WTC11 (cell line): ENCODE results near the gene SYT8. TPM values are rescaled to one million over a fixed set of nuclear protein-coding genes. Genes with fewer than 3 reads are reported as not detected.
A peak's percentile ranks its signal among the peaks of the same experiment; 100 is the strongest.

Experiments used
- EMX1 ChIP-seq: fragments of 250-450 bp; sonication (Bioruptor Pico); IDR thresholded peaks from 2 replicates; pipeline ENCODE4 v1.8.0; 2021; ENCODE audit warnings: mild to moderate bottlenecking
- ETV6 ChIP-seq: sonication (generic); formaldehyde crosslinking; IDR thresholded peaks from 2 replicates; pipeline ENCODE4 v1.8.1; 2022; ENCODE audit warnings: mild to moderate bottlenecking, missing genetic modification reagents
- FOXP4 ChIP-seq: sonication (generic); formaldehyde crosslinking; IDR thresholded peaks from 2 replicates; pipeline ENCODE4 v1.8.0; 2022; ENCODE audit warnings: mild to moderate bottlenecking, missing genetic modification reagents
- GTF2I ChIP-seq: fragments of 250-450 bp; sonication (Bioruptor Pico); conservative IDR thresholded peaks from 2 replicates; pipeline ENCODE4 v1.4.0; 2021; ENCODE audit warnings: mild to moderate bottlenecking
- HMGA2 ChIP-seq: fragments of 250-450 bp; sonication (Bioruptor Pico); IDR thresholded peaks from 2 replicates; pipeline ENCODE4 v1.4.0; 2021; ENCODE audit warnings: mild to moderate bottlenecking, moderate library complexity
- IRF2 ChIP-seq: sonication (generic); formaldehyde crosslinking; IDR thresholded peaks from 2 replicates; pipeline ENCODE4 v1.8.0; 2022; ENCODE audit warnings: low read depth, missing genetic modification reagents, borderline replicate concordance
- MLX ChIP-seq: sonication (generic); formaldehyde crosslinking; IDR thresholded peaks from 2 replicates; pipeline ENCODE4 v1.8.1; 2023; ENCODE audit warnings: mild to moderate bottlenecking, missing genetic modification reagents, moderate library complexity
- MXD4 ChIP-seq: fragments of 250-450 bp; sonication (Bioruptor Pico); IDR thresholded peaks from 2 replicates; pipeline ENCODE4 v1.8.0; 2021; ENCODE audit warnings: mild to moderate bottlenecking, moderate library complexity, borderline replicate concordance
- NR1H2 ChIP-seq: sonication (generic); formaldehyde crosslinking; IDR thresholded peaks from 2 replicates; pipeline ENCODE4 v1.9.0; 2021; ENCODE audit warnings: mild to moderate bottlenecking, moderate library complexity, missing genetic modification reagents
- TEAD1 ChIP-seq: sonication (generic); formaldehyde crosslinking; IDR thresholded peaks from 2 replicates; pipeline ENCODE4 v1.8.0; 2022; ENCODE audit warnings: mild to moderate bottlenecking, missing genetic modification reagents
- TP53 ChIP-seq: sonication (generic); formaldehyde crosslinking; IDR thresholded peaks from 2 replicates; pipeline ENCODE4 v1.8.1; 2023; ENCODE audit warnings: mild to moderate bottlenecking, missing genetic modification reagents
- ZBTB21 ChIP-seq: sonication (generic); formaldehyde crosslinking; IDR thresholded peaks from 2 replicates; pipeline ENCODE4 v1.8.1; 2023; ENCODE audit warnings: mild to moderate bottlenecking, missing genetic modification reagents, borderline replicate concordance
- ZNF121 ChIP-seq: sonication (generic); formaldehyde crosslinking; IDR thresholded peaks from 2 replicates; pipeline ENCODE4 v1.8.0; 2023; ENCODE audit warnings: missing genetic modification reagents
- ZNF317 ChIP-seq: sonication (generic); formaldehyde crosslinking; IDR thresholded peaks from 2 replicates; pipeline ENCODE4 v1.8.1; 2023; ENCODE audit warnings: low read depth, mild to moderate bottlenecking, moderate library complexity, missing genetic modification reagents, borderline replicate concordance
- ZSCAN18 ChIP-seq: fragments of 250-450 bp; sonication (Bioruptor Pico); IDR thresholded peaks from 2 replicates; pipeline ENCODE4 v2.1.2; 2022; ENCODE audit warnings: mild to moderate bottlenecking, moderate library complexity
- total RNA-seq: library from RNA; stranded (reverse); gene quantifications from 3 replicates; pipeline ENCODE4 v1.2.3, GENCODE V29; 2021
- TF ChIP-seq, protein P1 (sequence below): sonication (generic); formaldehyde crosslinking; IDR thresholded peaks from 2 replicates; pipeline ENCODE4 v1.8.0; 2023; ENCODE audit warnings: missing genetic modification reagents, mild to moderate bottlenecking, borderline replicate concordance
- TF ChIP-seq, protein P2 (sequence below): sonication (generic); formaldehyde crosslinking; IDR thresholded peaks from 2 replicates; pipeline ENCODE4 v1.8.1; 2023; ENCODE audit warnings: mild to moderate bottlenecking, moderate library complexity, missing genetic modification reagents
- TF ChIP-seq, protein P3 (sequence below): fragments of 250-450 bp; sonication (Bioruptor Pico); IDR thresholded peaks from 2 replicates; pipeline ENCODE4 v1.9.0; 2021; ENCODE audit warnings: moderate library complexity, mild to moderate bottlenecking, inconsistent platforms, borderline replicate concordance

SYT8 gene
- total RNA-seq, 1 experiment from 2014 or later: 0.37 TPM

DNA sequence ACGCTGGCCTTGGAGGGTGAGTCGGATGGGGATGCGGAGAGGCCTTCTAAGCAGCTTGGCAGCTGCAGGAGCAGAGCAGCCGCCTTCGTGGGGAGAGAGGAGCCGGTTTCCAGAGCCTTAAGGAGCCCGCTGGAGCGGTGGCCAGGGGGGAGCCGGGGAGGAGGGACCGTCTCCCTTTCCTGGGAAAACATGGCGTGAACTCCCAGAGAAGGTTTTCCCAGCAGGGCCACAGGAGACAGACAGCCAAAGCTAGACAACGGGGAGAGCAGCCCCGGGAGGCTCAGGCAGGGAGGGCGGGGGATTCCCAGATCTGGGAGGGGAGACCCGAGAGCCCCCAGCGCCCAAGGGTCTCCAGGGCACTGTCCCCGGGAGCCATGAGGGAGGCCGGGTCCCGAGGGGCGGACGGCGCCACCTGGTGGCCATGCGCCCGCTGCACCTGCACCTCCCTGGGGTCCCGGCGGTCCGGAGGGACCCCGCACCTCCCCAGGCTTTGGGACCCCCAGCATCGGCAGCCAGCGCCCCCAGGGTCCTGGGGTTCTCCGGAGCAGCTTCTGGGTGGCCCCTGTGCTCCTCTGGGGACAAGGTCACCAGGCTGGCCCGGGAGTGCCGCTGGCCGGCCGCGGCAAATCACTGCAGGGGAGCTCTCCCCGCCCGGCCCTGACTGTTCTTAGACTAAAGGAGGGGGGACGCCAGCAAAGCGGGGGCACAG lies 2.4 kb upstream of the SYT8 start (continued):
- TF ChIP-seq, protein P1, sequence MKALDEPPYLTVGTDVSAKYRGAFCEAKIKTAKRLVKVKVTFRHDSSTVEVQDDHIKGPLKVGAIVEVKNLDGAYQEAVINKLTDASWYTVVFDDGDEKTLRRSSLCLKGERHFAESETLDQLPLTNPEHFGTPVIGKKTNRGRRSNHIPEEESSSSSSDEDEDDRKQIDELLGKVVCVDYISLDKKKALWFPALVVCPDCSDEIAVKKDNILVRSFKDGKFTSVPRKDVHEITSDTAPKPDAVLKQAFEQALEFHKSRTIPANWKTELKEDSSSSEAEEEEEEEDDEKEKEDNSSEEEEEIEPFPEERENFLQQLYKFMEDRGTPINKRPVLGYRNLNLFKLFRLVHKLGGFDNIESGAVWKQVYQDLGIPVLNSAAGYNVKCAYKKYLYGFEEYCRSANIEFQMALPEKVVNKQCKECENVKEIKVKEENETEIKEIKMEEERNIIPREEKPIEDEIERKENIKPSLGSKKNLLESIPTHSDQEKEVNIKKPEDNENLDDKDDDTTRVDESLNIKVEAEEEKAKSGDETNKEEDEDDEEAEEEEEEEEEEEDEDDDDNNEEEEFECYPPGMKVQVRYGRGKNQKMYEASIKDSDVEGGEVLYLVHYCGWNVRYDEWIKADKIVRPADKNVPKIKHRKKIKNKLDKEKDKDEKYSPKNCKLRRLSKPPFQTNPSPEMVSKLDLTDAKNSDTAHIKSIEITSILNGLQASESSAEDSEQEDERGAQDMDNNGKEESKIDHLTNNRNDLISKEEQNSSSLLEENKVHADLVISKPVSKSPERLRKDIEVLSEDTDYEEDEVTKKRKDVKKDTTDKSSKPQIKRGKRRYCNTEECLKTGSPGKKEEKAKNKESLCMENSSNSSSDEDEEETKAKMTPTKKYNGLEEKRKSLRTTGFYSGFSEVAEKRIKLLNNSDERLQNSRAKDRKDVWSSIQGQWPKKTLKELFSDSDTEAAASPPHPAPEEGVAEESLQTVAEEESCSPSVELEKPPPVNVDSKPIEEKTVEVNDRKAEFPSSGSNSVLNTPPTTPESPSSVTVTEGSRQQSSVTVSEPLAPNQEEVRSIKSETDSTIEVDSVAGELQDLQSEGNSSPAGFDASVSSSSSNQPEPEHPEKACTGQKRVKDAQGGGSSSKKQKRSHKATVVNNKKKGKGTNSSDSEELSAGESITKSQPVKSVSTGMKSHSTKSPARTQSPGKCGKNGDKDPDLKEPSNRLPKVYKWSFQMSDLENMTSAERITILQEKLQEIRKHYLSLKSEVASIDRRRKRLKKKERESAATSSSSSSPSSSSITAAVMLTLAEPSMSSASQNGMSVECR (CRISPR knock-in tag): 0 out of 2 replicates have a peak, but pooled peaks have one; percentile 16
- TF ChIP-seq TEAD1 (CRISPR knock-in tag) (no peak), ZBTB21 (CRISPR knock-in tag) (0 out of 2 replicates have a peak, but pooled peaks have one; percentile 54), HMGA2 (CRISPR knock-in tag) (no peak), MXD4 (CRISPR knock-in tag) (no peak), ETV6 (CRISPR knock-in tag) (no peak), FOXP4 (no peak), IRF2 (CRISPR knock-in tag) (no peak), ZNF121 (CRISPR knock-in tag) (no peak), NR1H2 (CRISPR knock-in tag) (no peak), MLX (CRISPR knock-in tag) (no peak), GTF2I (CRISPR knock-in tag) (no peak), TP53 (0 out of 2 replicates have a peak, but pooled peaks have one; percentile 8), EMX1 (CRISPR knock-in tag) (no peak), ZNF317 (CRISPR knock-in tag) (no peak), ZSCAN18 (CRISPR knock-in tag) (no peak)
- TF ChIP-seq, protein P2, sequence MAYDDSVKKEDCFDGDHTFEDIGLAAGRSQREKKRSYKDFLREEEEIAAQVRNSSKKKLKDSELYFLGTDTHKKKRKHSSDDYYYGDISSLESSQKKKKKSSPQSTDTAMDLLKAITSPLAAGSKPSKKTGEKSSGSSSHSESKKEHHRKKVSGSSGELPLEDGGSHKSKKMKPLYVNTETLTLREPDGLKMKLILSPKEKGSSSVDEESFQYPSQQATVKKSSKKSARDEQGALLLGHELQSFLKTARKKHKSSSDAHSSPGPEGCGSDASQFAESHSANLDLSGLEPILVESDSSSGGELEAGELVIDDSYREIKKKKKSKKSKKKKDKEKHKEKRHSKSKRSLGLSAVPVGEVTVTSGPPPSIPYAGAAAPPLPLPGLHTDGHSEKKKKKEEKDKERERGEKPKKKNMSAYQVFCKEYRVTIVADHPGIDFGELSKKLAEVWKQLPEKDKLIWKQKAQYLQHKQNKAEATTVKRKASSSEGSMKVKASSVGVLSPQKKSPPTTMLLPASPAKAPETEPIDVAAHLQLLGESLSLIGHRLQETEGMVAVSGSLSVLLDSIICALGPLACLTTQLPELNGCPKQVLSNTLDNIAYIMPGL (CRISPR knock-in tag): peak; percentile 75; the same call in 1 of the 2 replicates
- TF ChIP-seq, protein P3, sequence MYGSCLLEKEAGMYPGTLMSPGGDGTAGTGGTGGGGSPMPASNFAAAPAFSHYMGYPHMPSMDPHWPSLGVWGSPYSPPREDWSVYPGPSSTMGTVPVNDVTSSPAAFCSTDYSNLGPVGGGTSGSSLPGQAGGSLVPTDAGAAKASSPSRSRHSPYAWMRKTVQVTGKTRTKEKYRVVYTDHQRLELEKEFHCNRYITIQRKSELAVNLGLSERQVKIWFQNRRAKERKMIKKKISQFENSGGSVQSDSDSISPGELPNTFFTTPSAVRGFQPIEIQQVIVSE (CRISPR knock-in tag): no peak
